GM19099 (cell line): ENCODE data around the gene BRI3.

Experiments
- POLR2A ChIP-seq: IDR thresholded peaks from 3 replicates; pipeline ENCODE4 v1.6.1; 2011; ENCODE audit warnings: low read depth; ENCODE audit not compliant: insufficient read length; ENCODE audit errors: extremely low read depth

Gene BRI3

DNA sequence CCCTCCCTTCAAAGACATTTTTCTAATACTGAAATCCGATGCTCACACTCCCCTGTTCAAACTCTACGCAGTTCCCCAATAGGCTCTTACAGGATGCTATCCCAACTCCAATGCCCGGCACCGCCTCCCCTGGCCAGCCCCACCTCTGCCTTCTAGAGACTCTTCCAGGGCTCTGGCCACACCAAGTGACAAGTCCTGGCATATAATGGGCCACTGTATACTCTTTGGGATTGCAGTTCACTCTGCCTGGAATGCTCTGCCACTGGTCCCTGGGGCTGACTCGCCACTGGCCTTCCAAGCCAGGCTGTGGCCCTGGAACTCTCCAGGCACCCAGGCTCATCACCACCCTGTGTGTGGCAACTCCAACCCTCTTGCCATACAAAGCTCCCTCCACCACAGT is 3.1 kb upstream of the BRI3 start:
- TF ChIP-seq POLR2A, result no peak

DNA sequence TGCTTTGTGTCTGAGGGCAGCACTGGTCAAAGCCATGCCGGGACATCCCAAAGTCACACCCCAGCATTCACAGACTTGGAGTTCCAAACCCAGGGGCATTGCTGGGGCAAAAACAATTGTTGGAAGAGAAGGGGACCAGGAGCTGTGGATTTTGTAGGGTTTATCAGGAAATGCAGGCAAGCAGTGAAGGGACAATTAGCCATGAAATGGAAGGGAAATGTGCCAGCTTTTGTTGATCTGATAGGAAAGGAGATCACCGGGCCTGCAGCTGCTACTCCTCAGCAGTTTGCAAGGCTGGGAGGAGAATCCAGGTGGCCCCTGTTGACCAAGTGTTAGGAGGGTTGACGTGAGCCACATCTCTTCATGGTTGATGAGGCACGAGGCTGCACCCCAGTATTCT is 2.5 kb upstream of the BRI3 start:
- no peak for TF ChIP-seq POLR2A

DNA sequence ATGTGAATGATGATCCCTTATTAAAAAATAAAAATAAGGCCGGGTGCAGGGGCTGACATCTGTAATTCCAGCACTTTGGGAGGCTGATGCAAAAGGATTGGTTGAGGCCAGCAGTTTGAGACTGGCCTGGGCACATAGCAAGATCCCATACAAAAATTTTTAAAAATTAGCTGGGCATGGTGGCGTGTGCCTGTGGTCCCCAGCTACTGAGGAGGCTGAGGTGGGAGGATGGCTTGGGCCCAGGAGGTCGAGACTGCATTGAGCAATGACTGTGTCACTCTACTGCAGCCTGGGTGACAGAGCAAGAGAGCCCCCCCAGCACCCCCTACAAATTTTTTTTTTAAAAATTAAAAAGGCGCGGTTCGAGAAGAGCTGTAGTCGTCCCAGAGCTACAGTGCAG is 1.2 kb upstream of the BRI3 start:
- no peak for TF ChIP-seq POLR2A

DNA sequence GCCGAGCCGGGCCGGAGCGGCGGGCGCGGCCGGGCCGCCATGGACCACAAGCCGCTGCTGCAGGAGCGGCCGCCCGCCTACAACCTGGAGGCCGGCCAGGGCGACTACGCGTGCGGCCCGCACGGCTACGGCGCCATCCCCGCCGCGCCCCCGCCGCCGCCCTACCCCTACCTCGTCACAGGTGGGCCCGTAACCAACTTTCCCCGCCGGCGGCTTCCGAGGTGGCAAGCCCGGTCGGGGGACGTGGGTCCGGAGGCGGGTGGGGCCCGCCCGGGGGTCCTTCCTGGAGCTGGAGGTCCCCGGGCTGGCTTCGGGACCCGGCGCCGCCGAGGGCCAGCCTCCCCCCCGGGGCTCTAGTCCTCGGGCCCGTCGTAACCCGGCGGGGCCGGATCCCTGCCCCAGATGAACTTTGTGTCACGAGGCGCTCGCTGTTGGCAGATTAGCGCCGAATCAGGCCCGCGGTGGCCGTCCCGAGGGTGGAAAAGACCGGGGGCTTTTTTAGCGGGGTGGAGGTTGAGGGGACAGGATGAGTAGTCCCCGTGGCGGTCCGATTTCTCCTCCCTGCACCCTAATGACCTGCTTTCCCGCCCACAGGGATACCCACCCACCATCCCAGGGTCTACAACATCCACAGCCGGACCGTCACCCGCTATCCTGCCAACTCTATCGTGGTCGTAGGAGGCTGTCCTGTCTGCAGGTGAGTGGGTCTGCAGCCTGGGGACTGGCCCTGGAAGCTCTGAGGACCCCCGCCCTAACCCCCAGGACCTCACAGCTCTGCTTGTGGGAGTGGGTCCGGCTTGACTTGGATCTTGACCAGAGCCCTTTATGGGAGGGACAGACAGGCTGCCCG is 496 bp downstream of the BRI3 start:
- TF ChIP-seq POLR2A, result no peak

DNA sequence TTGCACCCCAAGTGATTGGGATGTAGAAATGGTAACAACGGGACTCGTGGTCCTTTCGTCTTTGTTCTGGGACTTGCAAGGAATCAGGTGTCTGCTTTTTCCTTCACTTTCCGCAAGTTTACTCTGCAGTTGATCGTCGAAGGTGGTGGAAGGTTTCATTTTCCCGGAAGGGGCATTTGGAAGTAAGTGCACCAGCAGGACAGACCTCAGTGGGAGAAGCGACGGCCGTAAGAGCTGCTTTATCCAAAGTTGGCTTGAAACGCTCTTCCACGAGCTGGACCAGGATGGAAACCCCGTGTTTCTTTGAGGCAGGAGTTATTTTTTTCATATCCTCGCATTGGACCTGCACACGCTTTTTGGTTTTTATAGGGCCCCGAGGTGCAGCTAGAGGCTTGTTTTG is 1.2 kb downstream of the BRI3 start:
- no peak for TF ChIP-seq POLR2A

DNA sequence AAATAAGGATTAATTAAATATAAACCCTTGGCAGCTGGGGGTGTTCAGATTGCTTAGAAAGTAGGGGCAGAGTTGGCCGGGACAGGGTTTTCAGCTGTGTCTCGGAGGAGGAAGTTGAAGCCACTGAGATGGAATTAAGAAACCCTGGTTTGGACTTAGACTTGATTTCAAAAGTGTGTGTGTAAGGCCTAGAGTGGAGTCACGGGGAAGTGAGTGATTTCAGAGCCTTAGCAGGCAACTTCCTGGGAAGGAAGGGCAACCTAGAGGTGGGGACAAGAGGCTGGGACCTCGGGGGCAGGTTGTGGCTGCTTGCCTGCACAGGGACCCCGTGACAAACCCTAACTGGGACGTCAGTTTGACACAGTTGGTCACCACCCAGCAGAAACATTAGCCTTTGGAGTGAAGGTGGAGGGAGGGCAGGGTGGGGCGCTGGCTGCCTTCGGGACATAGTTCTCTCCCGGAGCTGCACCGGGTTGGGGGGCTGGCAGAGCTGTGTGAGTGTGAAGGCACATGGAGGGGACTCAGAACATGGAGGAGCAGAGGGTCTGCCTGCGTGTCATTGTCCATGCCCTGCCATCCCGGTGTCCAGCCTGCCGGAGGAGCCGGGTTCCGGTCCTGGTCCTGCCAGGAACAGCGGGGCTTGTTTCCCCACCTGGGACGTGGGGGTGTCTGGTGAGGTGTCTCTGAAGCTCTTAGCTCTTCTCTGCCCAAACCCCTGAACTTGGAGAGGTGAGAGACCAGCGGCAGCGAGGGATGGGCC is 1.8 kb downstream of the BRI3 start:
- TF ChIP-seq POLR2A, result no peak

DNA sequence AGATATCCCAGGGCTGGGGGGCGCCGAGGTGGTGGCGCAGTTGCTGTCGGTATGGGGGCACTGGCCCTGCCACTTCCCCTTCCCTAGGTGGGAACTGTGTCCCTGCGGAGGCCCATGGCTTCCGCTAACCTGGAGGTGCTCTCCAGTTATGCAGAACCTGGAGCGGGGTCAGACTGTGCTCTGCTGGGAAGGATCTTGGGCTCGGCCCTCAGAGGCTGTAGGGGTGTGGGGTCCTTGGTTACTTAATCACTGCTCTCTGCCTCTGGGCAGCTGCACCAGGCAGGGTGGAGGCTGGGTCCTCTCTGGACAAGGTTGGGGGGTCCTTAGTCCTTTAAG is 2.4 kb downstream of the BRI3 start:
- TF ChIP-seq POLR2A, result no peak

DNA sequence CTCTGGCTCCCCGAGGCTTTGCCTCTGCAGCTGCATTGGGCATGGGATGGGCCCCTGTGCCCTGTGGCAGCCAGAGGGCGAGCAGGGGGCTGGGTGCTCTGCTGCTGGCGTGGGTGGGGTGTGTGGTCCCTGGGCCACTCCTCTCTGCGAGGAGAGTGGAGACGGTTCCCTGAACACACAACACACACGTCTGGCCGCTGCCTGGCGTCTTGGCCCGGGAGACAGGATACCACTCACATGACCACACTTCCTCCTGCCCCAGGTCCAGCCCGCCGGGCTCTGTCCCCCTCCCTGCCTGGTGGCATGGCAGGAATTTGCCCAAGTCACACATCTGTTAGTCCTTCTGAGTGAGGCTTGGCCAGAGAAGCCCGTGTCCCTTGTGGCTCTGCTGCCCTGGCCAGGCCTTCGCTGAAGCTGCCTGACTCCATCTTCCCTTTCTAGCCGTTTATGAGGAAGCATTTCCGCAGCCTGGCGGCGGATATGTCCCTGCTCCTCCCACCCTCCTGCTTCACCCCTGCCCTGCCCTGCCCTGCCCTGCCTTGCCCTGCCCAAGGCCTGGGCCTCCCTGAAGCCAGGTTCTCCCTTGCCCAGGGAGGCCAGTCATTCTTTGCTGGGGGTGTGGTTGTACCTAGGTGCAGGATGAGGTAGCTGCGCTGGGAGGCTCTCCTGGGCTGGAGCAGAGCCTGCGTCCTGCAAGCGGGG is 3.0 kb downstream of the BRI3 start:
- TF ChIP-seq POLR2A, result no peak

DNA sequence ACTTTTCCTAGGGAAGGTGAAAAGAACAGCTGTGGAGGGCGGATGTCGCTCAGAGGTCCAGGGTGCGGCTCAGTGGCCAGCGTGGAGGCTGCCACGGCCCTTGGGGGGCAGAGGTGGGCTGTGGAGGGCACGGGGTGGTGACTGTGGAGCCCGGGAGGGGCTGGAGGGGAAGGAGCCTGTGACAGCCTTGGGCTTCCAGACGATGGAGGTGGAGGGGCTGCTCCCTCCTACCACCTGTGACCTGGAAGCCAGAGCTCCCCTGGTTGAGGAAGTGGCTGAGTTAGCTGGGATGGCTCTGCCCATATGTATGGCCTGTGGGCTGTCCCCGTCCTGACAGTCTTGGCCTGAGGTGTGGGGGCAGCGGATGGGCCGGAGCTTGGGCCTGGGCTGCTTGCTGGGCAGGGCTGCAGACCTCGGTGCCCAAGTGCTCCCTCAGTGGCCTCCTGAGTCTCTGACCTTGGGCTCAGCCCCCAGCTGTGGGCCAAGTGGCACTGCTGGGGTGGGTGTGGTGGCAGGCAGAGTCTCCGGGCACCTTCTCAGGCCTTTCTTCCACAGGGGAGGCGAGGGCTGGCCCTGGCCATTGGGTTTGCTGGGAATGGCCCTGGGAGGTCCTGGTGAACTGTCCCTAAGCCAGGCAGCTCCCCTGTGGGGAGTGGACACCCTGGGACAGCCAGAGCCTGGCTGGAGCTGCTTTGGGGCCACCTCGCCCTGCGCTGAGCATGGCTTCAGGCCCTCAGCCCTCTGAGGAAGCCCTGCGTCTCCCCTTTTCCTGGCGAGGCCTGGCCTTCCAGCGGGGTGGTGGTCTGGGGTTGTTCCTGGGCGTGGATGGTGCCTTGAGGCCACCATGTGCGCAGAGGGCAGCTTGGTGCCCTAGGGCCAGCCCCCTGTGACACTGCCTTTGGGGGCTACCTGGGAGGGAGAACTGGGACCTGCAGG is 3.9 kb downstream of the BRI3 start:
- no peak for TF ChIP-seq POLR2A

DNA sequence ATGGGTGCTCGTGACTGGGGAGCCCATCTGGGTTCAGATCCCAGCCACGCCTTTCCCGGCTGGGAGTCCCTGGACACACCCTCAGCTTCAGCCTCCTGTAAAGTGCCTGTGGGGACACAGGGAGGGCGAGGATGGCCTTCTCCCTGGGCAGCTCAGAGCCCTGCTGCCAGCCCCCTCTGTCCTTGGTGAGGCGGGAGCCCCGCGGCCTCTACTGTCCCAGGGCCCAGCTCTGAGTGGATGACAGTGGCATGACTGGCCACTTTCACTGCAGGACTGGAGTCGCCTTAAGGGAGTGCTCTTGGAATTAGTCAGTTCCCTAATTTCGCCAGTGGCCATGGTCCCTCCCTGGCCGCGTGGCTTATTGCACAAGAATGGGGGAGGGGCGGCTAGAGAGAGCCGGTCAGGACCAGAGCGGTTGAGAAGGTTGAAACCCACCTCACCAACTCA is 4.6 kb downstream of the BRI3 start:
- no peak for TF ChIP-seq POLR2A

DNA sequence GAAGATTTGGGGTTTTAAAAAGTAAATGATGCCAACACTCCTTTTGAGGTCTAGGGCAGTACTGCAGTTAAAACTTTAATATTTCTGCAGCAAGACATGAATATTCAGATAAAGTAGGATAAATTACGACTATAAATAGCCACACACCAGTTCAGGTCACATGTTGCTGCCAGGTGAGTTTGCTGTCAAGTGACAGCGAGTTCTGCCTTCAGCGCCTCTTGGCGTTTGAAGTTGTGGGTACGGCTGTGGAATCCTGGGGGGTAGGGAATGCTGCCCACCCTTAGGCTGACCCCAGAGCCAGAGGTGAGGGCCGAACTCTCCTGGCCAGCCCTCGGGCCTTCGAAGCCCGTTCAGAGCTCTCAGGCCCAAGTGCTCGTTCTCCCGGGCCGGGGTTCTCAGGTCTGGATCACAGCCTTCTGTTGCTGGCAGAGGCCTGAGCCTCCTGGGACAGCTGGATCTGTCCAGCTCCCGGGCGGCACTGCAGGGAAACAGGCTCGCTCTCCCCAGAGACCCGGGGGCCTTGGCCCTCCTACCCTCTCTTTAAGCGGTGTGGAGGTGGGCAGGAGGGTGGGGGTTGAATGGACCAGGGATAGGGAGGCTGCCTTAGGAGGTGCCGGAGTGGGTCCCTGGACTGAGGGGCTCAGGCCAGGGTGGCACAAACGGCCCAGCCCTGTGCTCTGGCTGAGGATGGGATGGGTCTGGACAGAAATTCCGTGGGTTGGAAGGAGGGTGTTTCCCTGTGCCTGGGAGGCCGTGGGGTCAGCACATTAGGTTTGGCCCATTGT is 5.4 kb downstream of the BRI3 start:
- TF ChIP-seq POLR2A, result no peak

DNA sequence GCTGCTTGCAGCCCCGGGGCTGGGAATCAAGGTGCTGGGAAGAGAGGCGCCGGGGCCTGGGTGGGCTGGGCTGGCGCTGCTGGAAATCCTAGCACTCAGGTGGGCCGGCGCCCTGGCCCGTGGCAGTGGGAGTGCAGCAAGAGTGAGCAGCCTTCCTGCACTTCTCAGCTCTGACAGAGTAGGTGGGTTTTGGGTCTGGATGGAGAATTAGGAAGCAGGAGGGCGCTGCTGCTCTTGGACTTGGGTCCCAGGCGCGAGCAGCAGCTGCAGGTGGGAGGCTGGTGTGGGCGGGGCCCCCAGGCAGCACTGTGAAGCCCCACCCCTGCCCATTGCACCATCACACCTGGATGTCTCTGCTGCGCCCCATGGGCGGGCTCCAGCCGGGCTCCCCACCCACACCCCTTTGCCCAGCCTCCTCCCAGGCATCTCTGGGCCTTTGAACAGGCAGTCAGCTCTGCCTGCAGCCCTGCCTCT is 6.0 kb downstream of the BRI3 start:
- TF ChIP-seq POLR2A, result no peak

DNA sequence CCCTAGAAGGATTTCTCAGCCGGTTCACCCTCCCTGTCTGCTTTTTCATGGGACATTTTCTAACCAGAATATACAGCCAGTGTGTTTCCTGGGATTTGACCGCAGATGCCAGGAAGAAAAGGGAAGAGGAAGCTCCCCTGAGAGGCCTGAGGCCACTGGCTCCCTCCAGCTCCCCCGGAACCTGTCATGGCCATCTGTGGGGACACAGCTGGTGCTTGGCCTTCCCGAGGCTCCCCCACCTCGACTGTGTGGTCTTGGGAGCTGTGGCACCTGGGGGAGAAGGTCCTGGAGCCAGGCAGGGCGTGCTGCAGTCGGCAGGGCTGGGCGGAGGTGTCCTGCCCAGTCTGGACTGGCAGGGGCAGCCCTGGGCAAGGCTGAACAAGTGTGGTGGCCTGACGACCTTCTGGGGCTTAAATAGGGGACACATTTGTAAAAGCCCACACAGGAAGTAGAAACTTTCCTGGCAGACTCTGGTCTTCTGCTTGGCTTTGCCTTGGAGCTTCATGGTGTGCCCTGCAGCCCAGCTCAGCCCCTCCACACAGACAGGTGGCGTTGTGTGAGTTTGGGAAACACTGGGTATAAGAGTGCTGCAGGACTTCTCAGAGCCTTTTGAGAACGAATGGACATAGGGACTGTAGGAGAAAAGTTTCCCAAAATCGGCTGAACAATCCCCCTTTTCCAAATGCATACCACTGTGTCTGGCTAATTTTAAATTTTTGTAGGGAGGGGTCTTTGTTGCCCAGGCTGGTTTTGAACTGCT is 6.8 kb downstream of the BRI3 start:
- no peak for TF ChIP-seq POLR2A
